Smooth muscle cell (in vitro differentiated cells): ENCODE results near the gene CHRNA1. TPM values are rescaled to one million over a fixed set of nuclear protein-coding genes. Genes with fewer than 3 reads are reported as not detected.
A peak's percentile ranks its signal among the peaks of the same experiment; 100 is the strongest.

Experiments
- DNase-seq: peaks from one replicate; lab custom pipeline; 2025; ENCODE audit not compliant: unreplicated experiment; lab: John Stamatoyannopoulos, UW
- H2AFZ ChIP-seq: fragments of 200-600 bp; sonication (generic); 2 replicates; pipeline ENCODE4 v1.6.0; 2016; ENCODE audit warnings: antibody characterized with exemption, low read depth, mild to moderate bottlenecking
- H3F3A ChIP-seq: fragments of 200-600 bp; sonication (generic); 2 replicates; pipeline ENCODE4 v1.6.0; 2017; ENCODE audit warnings: antibody characterized with exemption, low read depth
- H3K27ac ChIP-seq: fragments of 200-600 bp; sonication (generic); 2 replicates; pipeline ENCODE4 v1.5.1; 2016; ENCODE audit warnings: low read depth, mild to moderate bottlenecking
- H3K27me3 ChIP-seq: fragments of 200-600 bp; sonication (generic); 2 replicates; pipeline ENCODE4 v1.6.1; 2016; ENCODE audit warnings: low read depth, mild to moderate bottlenecking
- H3K36me3 ChIP-seq: fragments of 200-600 bp; sonication (generic); 2 replicates; pipeline ENCODE4 v1.5.1; 2016; ENCODE audit warnings: low read depth
- H3K4me1 ChIP-seq: fragments of 200-600 bp; sonication (generic); 2 replicates; pipeline ENCODE4 v1.5.1; 2016; ENCODE audit warnings: low read depth
- H3K4me2 ChIP-seq: fragments of 200-600 bp; sonication (generic); 2 replicates; pipeline ENCODE4 v1.6.0; 2016; ENCODE audit warnings: mild to moderate bottlenecking
- H3K4me3 ChIP-seq: fragments of 200-600 bp; sonication (generic); 2 replicates; pipeline ENCODE4 v1.5.1; 2016; ENCODE audit warnings: mild to moderate bottlenecking
- H3K79me2 ChIP-seq: fragments of 200-600 bp; sonication (generic); 2 replicates; pipeline ENCODE4 v1.6.0; 2016; ENCODE audit warnings: low read depth, mild to moderate bottlenecking
- H3K9ac ChIP-seq: fragments of 200-600 bp; sonication (generic); 2 replicates; pipeline ENCODE4 v1.6.0; 2016; ENCODE audit warnings: low read depth
- H3K9me3 ChIP-seq: fragments of 200-600 bp; sonication (generic); replicated peaks from 2 replicates; pipeline ENCODE4 v1.5.1; 2016; ENCODE audit warnings: low read depth
- H4K20me1 ChIP-seq: fragments of 200-600 bp; sonication (generic); 2 replicates; pipeline ENCODE4 v1.6.0; 2016; ENCODE audit warnings: low read depth
- WGBS: methylation state at CpG from one replicate; pipeline ENCODE4 v1.1.7; 2016; ENCODE audit warnings: low lambda C conversion rate; 5-methylcytosine and 5-hydroxymethylcytosine counted together
- polyA plus RNA-seq: library from polyadenylated mRNA; unstranded; fragments of >200 nt; fragmentation: Nextera tagmentation; extraction: Ambion mirVana; gene quantifications from 2 replicates; pipeline ENCODE4 v1.2.1, GENCODE V29; 2016
- total RNA-seq: library from RNA; depleted of rRNA; stranded (reverse); fragments of >200 nt; gene quantifications from 2 replicates; pipeline ENCODE4 v1.2.3, GENCODE V29; 2014
- TF ChIP-seq, protein P1 (sequence below): fragments of 200-600 bp; sonication (generic); IDR thresholded peaks from 2 replicates; pipeline ENCODE4 v1.5.1; 2017; ENCODE audit warnings: borderline replicate concordance, mild to moderate bottlenecking, antibody characterized with exemption; ENCODE audit not compliant: insufficient read depth, poor library complexity, severe bottlenecking

Gene CHRNA1
- total and polyA plus RNA-seq, 2 experiments from 2014 or later, result 1.2 to 1.3 TPM

DNA sequence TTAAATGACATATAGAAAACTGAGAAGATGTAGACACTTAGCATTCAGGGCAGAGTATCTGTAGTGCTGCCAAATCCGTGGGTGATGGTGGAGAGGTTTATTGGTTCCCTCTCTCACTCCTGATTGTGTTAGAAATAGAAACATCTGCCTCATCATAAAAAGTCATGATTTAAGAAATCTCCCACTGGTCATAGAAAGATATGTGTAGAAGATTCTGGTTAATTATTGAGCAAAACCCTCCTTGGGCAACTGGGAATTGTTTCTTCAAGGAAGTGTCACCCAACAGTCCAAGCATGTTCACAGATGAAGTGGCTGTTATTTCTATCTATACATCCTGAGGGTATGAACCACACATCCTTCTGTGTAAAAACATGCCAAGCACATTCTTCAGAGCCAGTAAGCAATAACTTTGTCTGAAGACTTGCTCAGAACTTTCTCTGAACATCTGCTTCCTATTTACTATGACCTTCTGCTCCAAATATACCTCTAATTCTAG lies 33.6 kb upstream of the CHRNA1 start:
- Histone ChIP-seq H3K4me2 (peak overlapping the region; percentile 9), H3K9ac (no peak overlapping the region), H3K79me2 (no peaks in the 10 kb centered on the region), H3K9me3 (no peaks in the 10 kb centered on the region), H4K20me1 (no peaks in the 10 kb centered on the region), H3K4me3 (no peak overlapping the region), H3F3A (peaks cover 26% of the 10 kb centered on the region), H3K36me3 (no peaks in the 10 kb centered on the region), H3K27ac (peak overlapping the region; percentile 43), H2AFZ (no peak overlapping the region), H3K4me1 (peaks cover 32% of the 10 kb centered on the region), H3K27me3 (no peaks in the 10 kb centered on the region)
- TF ChIP-seq, protein P1, sequence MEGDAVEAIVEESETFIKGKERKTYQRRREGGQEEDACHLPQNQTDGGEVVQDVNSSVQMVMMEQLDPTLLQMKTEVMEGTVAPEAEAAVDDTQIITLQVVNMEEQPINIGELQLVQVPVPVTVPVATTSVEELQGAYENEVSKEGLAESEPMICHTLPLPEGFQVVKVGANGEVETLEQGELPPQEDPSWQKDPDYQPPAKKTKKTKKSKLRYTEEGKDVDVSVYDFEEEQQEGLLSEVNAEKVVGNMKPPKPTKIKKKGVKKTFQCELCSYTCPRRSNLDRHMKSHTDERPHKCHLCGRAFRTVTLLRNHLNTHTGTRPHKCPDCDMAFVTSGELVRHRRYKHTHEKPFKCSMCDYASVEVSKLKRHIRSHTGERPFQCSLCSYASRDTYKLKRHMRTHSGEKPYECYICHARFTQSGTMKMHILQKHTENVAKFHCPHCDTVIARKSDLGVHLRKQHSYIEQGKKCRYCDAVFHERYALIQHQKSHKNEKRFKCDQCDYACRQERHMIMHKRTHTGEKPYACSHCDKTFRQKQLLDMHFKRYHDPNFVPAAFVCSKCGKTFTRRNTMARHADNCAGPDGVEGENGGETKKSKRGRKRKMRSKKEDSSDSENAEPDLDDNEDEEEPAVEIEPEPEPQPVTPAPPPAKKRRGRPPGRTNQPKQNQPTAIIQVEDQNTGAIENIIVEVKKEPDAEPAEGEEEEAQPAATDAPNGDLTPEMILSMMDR, result no peak
- WGBS, result 52% methylated on average over 1 of the region's 1 CpG
- DNase-seq, result no peak

DNA sequence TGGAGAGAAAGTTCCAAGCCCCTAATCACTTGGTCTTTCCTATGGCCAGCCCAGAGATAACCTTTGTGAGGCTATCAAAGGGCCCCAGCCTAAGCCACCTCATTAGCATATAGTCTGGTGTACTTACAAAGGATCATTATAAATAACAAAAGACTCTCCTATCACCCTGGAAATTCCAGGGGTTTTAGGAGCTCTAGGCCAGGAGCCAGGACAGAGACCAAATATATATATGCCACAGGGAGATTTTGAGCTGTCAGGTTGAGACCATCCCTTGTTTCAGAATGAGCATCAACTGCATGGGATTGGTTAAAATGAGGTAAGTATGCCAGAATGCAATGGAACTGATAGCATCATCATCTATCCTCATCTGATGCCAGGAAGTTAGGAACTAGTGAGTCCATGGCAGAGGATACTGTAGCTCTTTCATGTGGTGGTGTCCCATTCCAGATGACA lies 32.1 kb upstream of the CHRNA1 start:
- peaks cover 21% of the 10 kb centered on the region for H3F3A ChIP-seq
- H3K79me2 ChIP-seq, result no peaks in the 10 kb centered on the region
- no peaks in the 10 kb centered on the region for H3K36me3 ChIP-seq
- H4K20me1 ChIP-seq, result no peaks in the 10 kb centered on the region
- no peaks in the 10 kb centered on the region for H3K27me3 ChIP-seq
- H3K9ac ChIP-seq, result no peak overlapping the region
- no peak for DNase-seq
- H3K9me3 ChIP-seq, result no peaks in the 10 kb centered on the region
- peak overlapping the region; percentile 29 for H3K4me2 ChIP-seq
- peaks cover 32% of the 10 kb centered on the region for H3K4me1 ChIP-seq
- no peak overlapping the region for H2AFZ ChIP-seq
- no peak overlapping the region for H3K4me3 ChIP-seq
- H3K27ac ChIP-seq, result peak overlapping the region; percentile 43
- TF ChIP-seq, protein P1, result no peak

DNA sequence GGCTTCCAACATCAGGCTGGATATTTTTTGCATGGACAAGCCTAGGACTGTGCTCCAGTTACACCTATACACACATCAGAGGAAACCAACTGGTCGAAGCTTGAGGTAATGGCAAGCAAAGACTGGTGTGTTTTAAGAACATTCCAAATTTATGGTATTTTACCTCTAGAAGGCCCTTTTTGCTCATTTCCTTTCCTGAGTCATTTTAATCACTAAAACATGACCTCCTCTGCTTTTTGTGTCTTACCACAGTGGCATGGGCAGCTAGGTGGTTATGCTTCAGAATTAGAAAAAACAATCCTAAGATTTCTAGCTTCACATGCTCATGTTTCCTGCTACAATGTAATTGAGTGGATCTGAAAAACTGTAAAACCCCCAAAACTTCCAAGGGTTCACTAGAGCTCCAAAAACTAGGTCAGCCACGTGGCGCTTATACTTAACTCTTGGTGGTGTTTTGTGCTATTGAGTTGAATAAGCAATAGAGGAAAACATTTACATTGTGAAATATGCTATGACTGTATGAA lies 30.6 kb upstream of the CHRNA1 start:
- Histone ChIP-seq H3K4me3 (no peak overlapping the region), H3F3A (peaks cover 12% of the 10 kb centered on the region), H3K4me2 (no peak overlapping the region), H4K20me1 (no peaks in the 10 kb centered on the region), H3K79me2 (no peaks in the 10 kb centered on the region), H3K9me3 (no peaks in the 10 kb centered on the region), H3K27ac (peak overlapping the region; percentile 43), H2AFZ (no peak overlapping the region), H3K27me3 (no peaks in the 10 kb centered on the region), H3K36me3 (no peaks in the 10 kb centered on the region), H3K9ac (no peak overlapping the region), H3K4me1 (peaks cover 28% of the 10 kb centered on the region)
- TF ChIP-seq, protein P1, result no peak
- no peak for DNase-seq
- WGBS, result 90% methylated on average over 3 of the region's 3 CpGs
